NCI-H524 treated with DMSO at 0.1 percent for 48 hours (cell line): ENCODE measurements around the gene AIF1.

Experiments used
- DNase-seq: peaks from one replicate; lab custom pipeline; 2025; lab: John Stamatoyannopoulos, UW

AIF1 gene

GRCh38 chr6:31642798-31643570 lies 27.9 kb downstream of the AIF1 start:
- no peak for DNase-seq

- no peak for DNase-seq
These were observed 28.9 kb downstream of the AIF1 start for GRCh38 chr6:31643818-31644454.

GRCh38 chr6:31645325-31645724 lies 30.3 kb downstream of the AIF1 start:
- DNase-seq: no peak

GRCh38 chr6:31651602-31652191 lies 36.7 kb downstream of the AIF1 start:
- DNase-seq: peak; percentile 2

GRCh38 chr6:31652925-31653724 lies 38.1 kb downstream of the AIF1 start:
- no peak for DNase-seq

GRCh38 chr6:31654574-31655348 lies 39.7 kb downstream of the AIF1 start:
- no peak for DNase-seq

- DNase-seq: no peak
These were observed 40.6 kb downstream of the AIF1 start, which contains the start of gene APOM for GRCh38 chr6:31655349-31656237. TSS of gene APOM (plus strand) at chr6:31655894. CDS start at chr6:31655967, 73 bp downstream.

- DNase-seq: no peak
These were observed 42.5 kb downstream of the AIF1 start for GRCh38 chr6:31657406-31658157.

GRCh38 chr6:31658158-31658688 lies 43.2 kb downstream of the AIF1 start:
- no peak for DNase-seq

GRCh38 chr6:31658983-31659648 lies 44.1 kb downstream of the AIF1 start:
- DNase-seq: no peak

GRCh38 chr6:31659649-31660380 lies 44.8 kb downstream of the AIF1 start:
- no peak for DNase-seq

- DNase-seq: peak; percentile 28
These were observed 45.6 kb downstream of the AIF1 start, which contains the start of gene C6orf47 for GRCh38 chr6:31660381-31661261. TSS of gene C6orf47 (minus strand) at chr6:31660778. CDS start at chr6:31659947, 831 bp downstream.

- no peak for DNase-seq
These were observed 46.5 kb downstream of the AIF1 start for GRCh38 chr6:31661262-31662123.

- DNase-seq: no peak
These were observed 47.2 kb downstream of the AIF1 start for GRCh38 chr6:31662124-31662723.

GRCh38 chr6:31663126-31663960 lies 48.3 kb downstream of the AIF1 start:
- DNase-seq: no peak
